ENCODE measurements around the gene GSC. TPM values are rescaled to one million over a fixed set of nuclear protein-coding genes. Genes with fewer than 3 reads are reported as not detected.

GSC gene
- total and polyA plus RNA-seq, 2 experiments from 2014 or later, result 0.27 to 0.97 TPM

- TF ChIP-seq, protein P1, sequence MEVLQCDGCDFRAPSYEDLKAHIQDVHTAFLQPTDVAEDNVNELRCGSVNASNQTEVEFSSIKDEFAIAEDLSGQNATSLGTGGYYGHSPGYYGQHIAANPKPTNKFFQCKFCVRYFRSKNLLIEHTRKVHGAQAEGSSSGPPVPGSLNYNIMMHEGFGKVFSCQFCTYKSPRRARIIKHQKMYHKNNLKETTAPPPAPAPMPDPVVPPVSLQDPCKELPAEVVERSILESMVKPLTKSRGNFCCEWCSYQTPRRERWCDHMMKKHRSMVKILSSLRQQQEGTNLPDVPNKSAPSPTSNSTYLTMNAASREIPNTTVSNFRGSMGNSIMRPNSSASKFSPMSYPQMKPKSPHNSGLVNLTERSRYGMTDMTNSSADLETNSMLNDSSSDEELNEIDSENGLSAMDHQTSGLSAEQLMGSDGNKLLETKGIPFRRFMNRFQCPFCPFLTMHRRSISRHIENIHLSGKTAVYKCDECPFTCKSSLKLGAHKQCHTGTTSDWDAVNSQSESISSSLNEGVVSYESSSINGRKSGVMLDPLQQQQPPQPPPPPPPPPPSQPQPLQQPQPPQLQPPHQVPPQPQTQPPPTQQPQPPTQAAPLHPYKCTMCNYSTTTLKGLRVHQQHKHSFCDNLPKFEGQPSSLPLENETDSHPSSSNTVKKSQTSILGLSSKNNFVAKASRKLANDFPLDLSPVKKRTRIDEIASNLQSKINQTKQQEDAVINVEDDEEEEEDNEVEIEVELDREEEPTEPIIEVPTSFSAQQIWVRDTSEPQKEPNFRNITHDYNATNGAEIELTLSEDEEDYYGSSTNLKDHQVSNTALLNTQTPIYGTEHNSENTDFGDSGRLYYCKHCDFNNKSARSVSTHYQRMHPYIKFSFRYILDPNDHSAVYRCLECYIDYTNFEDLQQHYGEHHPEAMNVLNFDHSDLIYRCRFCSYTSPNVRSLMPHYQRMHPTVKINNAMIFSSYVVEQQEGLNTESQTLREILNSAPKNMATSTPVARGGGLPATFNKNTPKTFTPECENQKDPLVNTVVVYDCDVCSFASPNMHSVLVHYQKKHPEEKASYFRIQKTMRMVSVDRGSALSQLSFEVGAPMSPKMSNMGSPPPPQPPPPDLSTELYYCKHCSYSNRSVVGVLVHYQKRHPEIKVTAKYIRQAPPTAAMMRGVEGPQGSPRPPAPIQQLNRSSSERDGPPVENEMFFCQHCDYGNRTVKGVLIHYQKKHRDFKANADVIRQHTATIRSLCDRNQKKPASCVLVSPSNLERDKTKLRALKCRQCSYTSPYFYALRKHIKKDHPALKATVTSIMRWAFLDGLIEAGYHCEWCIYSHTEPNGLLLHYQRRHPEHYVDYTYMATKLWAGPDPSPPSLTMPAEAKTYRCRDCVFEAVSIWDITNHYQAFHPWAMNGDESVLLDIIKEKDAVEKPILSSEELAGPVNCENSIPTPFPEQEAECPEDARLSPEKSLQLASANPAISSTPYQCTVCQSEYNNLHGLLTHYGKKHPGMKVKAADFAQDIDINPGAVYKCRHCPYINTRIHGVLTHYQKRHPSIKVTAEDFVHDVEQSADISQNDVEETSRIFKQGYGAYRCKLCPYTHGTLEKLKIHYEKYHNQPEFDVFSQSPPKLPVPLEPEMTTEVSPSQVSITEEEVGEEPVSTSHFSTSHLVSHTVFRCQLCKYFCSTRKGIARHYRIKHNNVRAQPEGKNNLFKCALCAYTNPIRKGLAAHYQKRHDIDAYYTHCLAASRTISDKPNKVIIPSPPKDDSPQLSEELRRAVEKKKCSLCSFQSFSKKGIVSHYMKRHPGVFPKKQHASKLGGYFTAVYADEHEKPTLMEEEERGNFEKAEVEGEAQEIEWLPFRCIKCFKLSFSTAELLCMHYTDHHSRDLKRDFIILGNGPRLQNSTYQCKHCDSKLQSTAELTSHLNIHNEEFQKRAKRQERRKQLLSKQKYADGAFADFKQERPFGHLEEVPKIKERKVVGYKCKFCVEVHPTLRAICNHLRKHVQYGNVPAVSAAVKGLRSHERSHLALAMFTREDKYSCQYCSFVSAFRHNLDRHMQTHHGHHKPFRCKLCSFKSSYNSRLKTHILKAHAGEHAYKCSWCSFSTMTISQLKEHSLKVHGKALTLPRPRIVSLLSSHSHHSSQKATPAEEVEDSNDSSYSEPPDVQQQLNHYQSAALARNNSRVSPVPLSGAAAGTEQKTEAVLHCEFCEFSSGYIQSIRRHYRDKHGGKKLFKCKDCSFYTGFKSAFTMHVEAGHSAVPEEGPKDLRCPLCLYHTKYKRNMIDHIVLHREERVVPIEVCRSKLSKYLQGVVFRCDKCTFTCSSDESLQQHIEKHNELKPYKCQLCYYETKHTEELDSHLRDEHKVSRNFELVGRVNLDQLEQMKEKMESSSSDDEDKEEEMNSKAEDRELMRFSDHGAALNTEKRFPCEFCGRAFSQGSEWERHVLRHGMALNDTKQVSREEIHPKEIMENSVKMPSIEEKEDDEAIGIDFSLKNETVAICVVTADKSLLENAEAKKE (CRISPR knock-in tag; IDR thresholded peaks at IDR 0.05), result no peak
- TF ChIP-seq JUNB (IDR thresholded peaks at IDR 0.05; ENCODE audit: unreplicated experiment), result no peak
These were observed 2.5 kb downstream of the GSC start (continued) for GRCh38 chr14:94767321-94767878.

GRCh38 chr14:94764573-94764972, 5.3 kb downstream of the GSC start:
- Histone ChIP-seq H3K79me2 (replicated peaks; ENCODE audit: insufficient read depth) (no peaks in the 10 kb centered on the region), H2AFZ (no peak overlapping the region), H3K9me2 (ENCODE audit: insufficient read depth) (no peaks in the 10 kb centered on the region), H3K4me3 (no peak overlapping the region), H3K36me3 (ENCODE audit: insufficient read depth) (no peaks in the 10 kb centered on the region; the same call in 1 of the 2 replicates), H3K27ac (ENCODE audit: low read depth) (no peak overlapping the region), H3K4me2 (no peak overlapping the region), H4K20me1 (replicated peaks; ENCODE audit: insufficient read depth) (peaks cover 7% of the 10 kb centered on the region; the same call in 1 of the 2 replicates), H3K27me3 (ENCODE audit: insufficient read depth) (peaks cover 68% of the 10 kb centered on the region), H3K4me1 (ENCODE audit: insufficient read depth) (peaks cover 16% of the 10 kb centered on the region; the same call in 1 of the 2 replicates), H3F3A (replicated peaks; ENCODE audit: low read depth) (peaks cover 11% of the 10 kb centered on the region; the same call in 1 of the 2 replicates)
- peak; percentile 21 for ATAC-seq
- DNase-seq (ENCODE audit: low spot score), result peak; percentile 22
- H3K9me3 Mint-ChIP-seq, result no peaks in the 10 kb centered on the region
- H3K4me1 Mint-ChIP-seq, result peaks cover 20% of the 10 kb centered on the region
- H3K27ac Mint-ChIP-seq, result no peak overlapping the region
- H3K36me3 Mint-ChIP-seq (ENCODE audit: low read depth), result no peaks in the 10 kb centered on the region
- no peak overlapping the region for H3K4me3 Mint-ChIP-seq
- peaks cover 57% of the 10 kb centered on the region for H3K27me3 Mint-ChIP-seq (ENCODE audit: insufficient read depth, low read depth, poor library complexity)
- TF ChIP-seq ZNF331 (CRISPR knock-in tag; IDR thresholded peaks at IDR 0.05; ENCODE audit: low read depth), result no peak
- no peak for TF ChIP-seq POLR2AphosphoS5 (IDR thresholded peaks at IDR 0.05; ENCODE audit: low read depth)
- no peak for TF ChIP-seq JUNB (IDR thresholded peaks at IDR 0.05; ENCODE audit: unreplicated experiment)
- TF ChIP-seq CREB1 (CRISPR knock-in tag; IDR thresholded peaks at IDR 0.05; ENCODE audit: low read depth), result no peak
- TF ChIP-seq, protein P2, sequence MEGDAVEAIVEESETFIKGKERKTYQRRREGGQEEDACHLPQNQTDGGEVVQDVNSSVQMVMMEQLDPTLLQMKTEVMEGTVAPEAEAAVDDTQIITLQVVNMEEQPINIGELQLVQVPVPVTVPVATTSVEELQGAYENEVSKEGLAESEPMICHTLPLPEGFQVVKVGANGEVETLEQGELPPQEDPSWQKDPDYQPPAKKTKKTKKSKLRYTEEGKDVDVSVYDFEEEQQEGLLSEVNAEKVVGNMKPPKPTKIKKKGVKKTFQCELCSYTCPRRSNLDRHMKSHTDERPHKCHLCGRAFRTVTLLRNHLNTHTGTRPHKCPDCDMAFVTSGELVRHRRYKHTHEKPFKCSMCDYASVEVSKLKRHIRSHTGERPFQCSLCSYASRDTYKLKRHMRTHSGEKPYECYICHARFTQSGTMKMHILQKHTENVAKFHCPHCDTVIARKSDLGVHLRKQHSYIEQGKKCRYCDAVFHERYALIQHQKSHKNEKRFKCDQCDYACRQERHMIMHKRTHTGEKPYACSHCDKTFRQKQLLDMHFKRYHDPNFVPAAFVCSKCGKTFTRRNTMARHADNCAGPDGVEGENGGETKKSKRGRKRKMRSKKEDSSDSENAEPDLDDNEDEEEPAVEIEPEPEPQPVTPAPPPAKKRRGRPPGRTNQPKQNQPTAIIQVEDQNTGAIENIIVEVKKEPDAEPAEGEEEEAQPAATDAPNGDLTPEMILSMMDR (conservative IDR thresholded peaks at IDR 0.05; ENCODE audit: low read depth in 2 of 2), result no peak
- TF ChIP-seq, protein P3, sequence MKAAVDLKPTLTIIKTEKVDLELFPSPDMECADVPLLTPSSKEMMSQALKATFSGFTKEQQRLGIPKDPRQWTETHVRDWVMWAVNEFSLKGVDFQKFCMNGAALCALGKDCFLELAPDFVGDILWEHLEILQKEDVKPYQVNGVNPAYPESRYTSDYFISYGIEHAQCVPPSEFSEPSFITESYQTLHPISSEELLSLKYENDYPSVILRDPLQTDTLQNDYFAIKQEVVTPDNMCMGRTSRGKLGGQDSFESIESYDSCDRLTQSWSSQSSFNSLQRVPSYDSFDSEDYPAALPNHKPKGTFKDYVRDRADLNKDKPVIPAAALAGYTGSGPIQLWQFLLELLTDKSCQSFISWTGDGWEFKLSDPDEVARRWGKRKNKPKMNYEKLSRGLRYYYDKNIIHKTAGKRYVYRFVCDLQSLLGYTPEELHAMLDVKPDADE (IDR thresholded peaks at IDR 0.05), result no peak
- no peak for TF ChIP-seq STAT1 (IDR thresholded peaks at IDR 0.05; ENCODE audit: unreplicated experiment)
- TF ChIP-seq NANOG (IDR thresholded peaks at IDR 0.05; ENCODE audit: borderline replicate concordance), result no peak
